ENCODE measurements around the gene PPP1R3F.
A peak's percentile ranks its signal among the peaks of the same experiment; 100 is the strongest.

Gene PPP1R3F

GRCh38 chrX:49249616-49250015, 20.0 kb upstream of the PPP1R3F start:
- no peak for DNase-seq (ENCODE audit: low read depth in 2 of 2)

GRCh38 chrX:49250066-49250465, 19.5 kb upstream of the PPP1R3F start:
- DNase-seq (ENCODE audit: low read depth in 2 of 2) = no peak

- no peak for DNase-seq (ENCODE audit: low read depth in 2 of 2)
Measured at GRCh38 chrX:49250578-49250977, 19.0 kb upstream of the PPP1R3F start.

- no peak for DNase-seq (ENCODE audit: low read depth in 2 of 2)
Measured at GRCh38 chrX:49251325-49251724, 18.3 kb upstream of the PPP1R3F start.

- DNase-seq (ENCODE audit: low read depth in 2 of 2) = no peak
Measured at GRCh38 chrX:49254639-49255038, 15.0 kb upstream of the PPP1R3F start.

- no peak for DNase-seq (ENCODE audit: low read depth in 2 of 2)
Measured at GRCh38 chrX:49256268-49256995, 13.2 kb upstream of the PPP1R3F start.

GRCh38 chrX:49257074-49257790, 12.4 kb upstream of the PPP1R3F start:
- DNase-seq (ENCODE audit: low read depth in 2 of 2) = no peak

- DNase-seq (ENCODE audit: low read depth in 2 of 2) = no peak
Measured at GRCh38 chrX:49257846-49258748, 11.5 kb upstream of the PPP1R3F start.

- no peak for DNase-seq (ENCODE audit: low read depth in 2 of 2)
Measured at GRCh38 chrX:49258749-49259124, 10.9 kb upstream of the PPP1R3F start.

GRCh38 chrX:49260221-49260985, 9.2 kb upstream of the PPP1R3F start:
- no peak for DNase-seq (ENCODE audit: low read depth in 2 of 2)

- no peak for DNase-seq (ENCODE audit: low read depth in 2 of 2)
Measured at GRCh38 chrX:49262603-49263002, 7.0 kb upstream of the PPP1R3F start.

- no peak for DNase-seq (ENCODE audit: low read depth in 2 of 2)
Measured at GRCh38 chrX:49263631-49264030, 6.0 kb upstream of the PPP1R3F start.

- no peak for DNase-seq (ENCODE audit: low read depth in 2 of 2)
Measured at GRCh38 chrX:49264460-49264859, 5.1 kb upstream of the PPP1R3F start, which contains the start of gene FOXP3. TSS of gene FOXP3 (minus strand) at chrX:49264710. CDS start at chrX:49258505, 6,205 bp downstream.

- no peak for DNase-seq (ENCODE audit: low read depth in 2 of 2)
Measured at GRCh38 chrX:49266523-49267445, 2.8 kb upstream of the PPP1R3F start.

- DNase-seq (ENCODE audit: low read depth in 2 of 2) = no peak
Measured at GRCh38 chrX:49268702-49269009, 937 bp upstream of the PPP1R3F start.

- DNase-seq (ENCODE audit: low read depth in 2 of 2) = peak; percentile 85 to 92
Measured at GRCh38 chrX:49269010-49269766, 405 bp upstream of the PPP1R3F start.

GRCh38 chrX:49270249-49270921, 792 bp downstream of the PPP1R3F start:
- no peak for DNase-seq (ENCODE audit: low read depth in 2 of 2)

- no peak for DNase-seq (ENCODE audit: low read depth in 2 of 2)
Measured at GRCh38 chrX:49271341-49271740, 1.7 kb downstream of the PPP1R3F start.

- no peak for DNase-seq (ENCODE audit: low read depth in 2 of 2)
Measured at GRCh38 chrX:49272421-49272820, 2.8 kb downstream of the PPP1R3F start.

Data from stimulated activated CD4-positive, alpha-beta T cell treated with anti-CD3 and anti-CD28 coated beads, Interleukin-4, amount 100 ng/mL, for 48 hours (primary cell).